C4-2B (cell line): Measurements from ENCODE around the gene AKR1C2.
"Not testable (repeated sequence)": the region's sequence is repeated elsewhere in the genome, so short reads cannot be mapped to it uniquely, and the experiment has no call there.

Experiments
- ZFX ChIP-seq: fragments of 450-650 bp; IDR thresholded peaks from 2 replicates; pipeline ENCODE4 v1.6.1; 2017
- TF ChIP-seq, protein P1 (sequence below): fragments of 450-650 bp; conservative IDR thresholded peaks from 2 replicates; pipeline ENCODE4 v1.5.1; 2017; ENCODE audit warnings: mild to moderate bottlenecking

DNA sequence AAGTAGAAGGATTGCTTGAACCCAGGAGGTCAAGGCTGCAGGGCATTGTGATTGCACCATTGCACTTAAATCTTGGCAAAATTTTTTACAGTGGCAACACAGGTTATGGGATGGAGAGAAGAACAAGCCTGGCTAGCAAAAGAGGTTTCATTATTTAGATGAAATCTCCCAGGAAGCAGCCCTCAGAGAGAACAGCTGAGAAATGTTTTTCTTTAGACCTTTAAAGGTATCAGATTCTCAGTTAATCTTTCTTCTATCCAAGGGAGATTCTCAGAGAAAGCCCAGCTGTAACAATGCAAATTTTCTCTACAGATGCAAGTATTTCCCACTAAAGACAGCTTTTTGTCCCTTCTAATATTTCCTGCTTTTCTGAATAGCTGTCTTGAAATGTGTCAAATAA, 60.2 kb downstream of the AKR1C2 start:
- TF ChIP-seq, protein P1, sequence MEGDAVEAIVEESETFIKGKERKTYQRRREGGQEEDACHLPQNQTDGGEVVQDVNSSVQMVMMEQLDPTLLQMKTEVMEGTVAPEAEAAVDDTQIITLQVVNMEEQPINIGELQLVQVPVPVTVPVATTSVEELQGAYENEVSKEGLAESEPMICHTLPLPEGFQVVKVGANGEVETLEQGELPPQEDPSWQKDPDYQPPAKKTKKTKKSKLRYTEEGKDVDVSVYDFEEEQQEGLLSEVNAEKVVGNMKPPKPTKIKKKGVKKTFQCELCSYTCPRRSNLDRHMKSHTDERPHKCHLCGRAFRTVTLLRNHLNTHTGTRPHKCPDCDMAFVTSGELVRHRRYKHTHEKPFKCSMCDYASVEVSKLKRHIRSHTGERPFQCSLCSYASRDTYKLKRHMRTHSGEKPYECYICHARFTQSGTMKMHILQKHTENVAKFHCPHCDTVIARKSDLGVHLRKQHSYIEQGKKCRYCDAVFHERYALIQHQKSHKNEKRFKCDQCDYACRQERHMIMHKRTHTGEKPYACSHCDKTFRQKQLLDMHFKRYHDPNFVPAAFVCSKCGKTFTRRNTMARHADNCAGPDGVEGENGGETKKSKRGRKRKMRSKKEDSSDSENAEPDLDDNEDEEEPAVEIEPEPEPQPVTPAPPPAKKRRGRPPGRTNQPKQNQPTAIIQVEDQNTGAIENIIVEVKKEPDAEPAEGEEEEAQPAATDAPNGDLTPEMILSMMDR = not testable (repeated sequence)
- not testable (repeated sequence) for TF ChIP-seq ZFX
